Measurements from ENCODE around the gene MRPL55. TPM values are rescaled to one million over a fixed set of nuclear protein-coding genes. Genes with fewer than 3 reads are reported as not detected.

The MRPL55 gene
- total RNA-seq, 1 experiment from 2014 or later, result 57.1 TPM

DNA sequence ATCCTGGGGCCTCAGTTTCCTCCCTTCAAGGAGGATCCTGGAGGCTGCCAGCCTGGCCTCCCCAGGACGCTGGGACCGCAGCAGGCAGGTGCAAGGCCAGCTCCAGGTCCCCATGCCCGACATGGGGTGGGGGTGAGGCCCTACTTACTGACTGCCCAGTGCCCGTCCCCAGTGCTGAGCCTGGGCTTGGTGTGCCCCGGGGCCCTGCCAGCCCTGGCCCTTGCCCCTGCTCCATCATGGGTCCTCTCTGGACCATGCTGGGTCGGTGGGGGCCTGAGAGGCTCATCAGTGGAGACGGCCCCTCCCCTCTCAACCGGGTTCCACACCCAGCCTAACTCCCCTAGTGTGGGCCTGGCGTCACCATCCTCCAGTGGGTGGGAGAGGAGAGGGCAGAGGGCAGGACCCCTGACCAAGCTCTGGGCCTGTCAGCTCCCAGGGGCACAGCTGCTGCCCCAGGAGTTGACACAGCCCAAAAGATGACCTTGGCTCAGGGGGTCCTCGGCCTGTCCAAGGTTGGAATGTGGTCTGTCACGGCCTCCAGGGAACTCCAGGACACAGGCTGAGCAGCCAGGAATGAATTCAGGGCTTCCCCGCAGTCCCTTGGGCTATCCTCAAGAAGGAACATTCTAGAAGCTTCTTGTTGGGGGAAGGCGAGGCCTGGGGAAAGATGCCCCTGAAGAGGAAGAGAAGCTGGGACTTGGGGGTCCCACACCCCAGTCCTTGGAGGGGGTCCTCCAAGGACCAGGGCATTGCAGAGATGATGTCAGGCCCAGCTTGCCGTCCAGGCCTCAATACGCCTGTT lies 44.2 kb downstream of the MRPL55 start:
- Histone ChIP-seq H3K9me2 (ENCODE audit: insufficient read depth) (no peaks in the 10 kb centered on the region), H3K36me3 (ENCODE audit: control insufficient read depth in 1 of 2, insufficient read depth in 2 of 2, low read length in 2 of 2) (no peaks in the 10 kb centered on the region), H3K9me3 (ENCODE audit: control insufficient read depth in 1 of 2, insufficient read depth in 1 of 2, low read depth in 1 of 2, low read length in 2 of 2) (no peaks in the 10 kb centered on the region), H3K79me2 (ENCODE audit: insufficient read depth, low read length) (no peaks in the 10 kb centered on the region), H3K4me1 (ENCODE audit: control insufficient read depth in 1 of 2, insufficient read depth in 2 of 2, low read length in 2 of 2) (peaks cover 0 to 6% of the 10 kb centered on the region in 2 experiments; a peak in 2 of 4 replicates), H3K27ac (ENCODE audit: low read depth, low read length) (no peak overlapping the region), H3K9ac (ENCODE audit: low read length) (no peak overlapping the region), H3K4me2 (ENCODE audit: low read length) (no peak overlapping the region), H2AFZ (ENCODE audit: low read depth, low read length, poor library complexity, severe bottlenecking) (no peak overlapping the region), H4K20me1 (ENCODE audit: insufficient read depth) (no peaks in the 10 kb centered on the region), H3K27me3 (ENCODE audit: insufficient read depth, low read length) (0 out of 2 replicates have a peak, but pooled peaks cover 6% of the 10 kb centered on the region), H3K4me3 (replicated peaks in 1 of 2; ENCODE audit: low read depth in 1 of 2, low read length in 2 of 2) (no peak overlapping the region)
- intact Hi-C loops (cut with micrococcal nuclease), result no loop called here
- ChIA-PET CTCF (no interaction called here), POLR2A (no interaction called here), RAD21 (ENCODE audit: low non-redundant PET in 1 of 2, low total read pairs in 2 of 2, uncharacterized antibody in 2 of 2, unreplicated experiment in 2 of 2) (no interaction called here)
- no peak for ATAC-seq
- DNase-seq (ENCODE audit: low read depth, low spot score), result no peak
- TF ChIP-seq, protein P1, sequence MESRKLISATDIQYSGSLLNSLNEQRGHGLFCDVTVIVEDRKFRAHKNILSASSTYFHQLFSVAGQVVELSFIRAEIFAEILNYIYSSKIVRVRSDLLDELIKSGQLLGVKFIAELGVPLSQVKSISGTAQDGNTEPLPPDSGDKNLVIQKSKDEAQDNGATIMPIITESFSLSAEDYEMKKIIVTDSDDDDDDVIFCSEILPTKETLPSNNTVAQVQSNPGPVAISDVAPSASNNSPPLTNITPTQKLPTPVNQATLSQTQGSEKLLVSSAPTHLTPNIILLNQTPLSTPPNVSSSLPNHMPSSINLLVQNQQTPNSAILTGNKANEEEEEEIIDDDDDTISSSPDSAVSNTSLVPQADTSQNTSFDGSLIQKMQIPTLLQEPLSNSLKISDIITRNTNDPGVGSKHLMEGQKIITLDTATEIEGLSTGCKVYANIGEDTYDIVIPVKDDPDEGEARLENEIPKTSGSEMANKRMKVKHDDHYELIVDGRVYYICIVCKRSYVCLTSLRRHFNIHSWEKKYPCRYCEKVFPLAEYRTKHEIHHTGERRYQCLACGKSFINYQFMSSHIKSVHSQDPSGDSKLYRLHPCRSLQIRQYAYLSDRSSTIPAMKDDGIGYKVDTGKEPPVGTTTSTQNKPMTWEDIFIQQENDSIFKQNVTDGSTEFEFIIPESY (IDR thresholded peaks at IDR 0.05; ENCODE audit: extremely low read depth, insufficient replicate concordance, low read length), result no peak
- TF ChIP-seq SP1 (IDR thresholded peaks at IDR 0.05; ENCODE audit: low read depth) (no peak), POLR2AphosphoS5 (IDR thresholded peaks at IDR 0.05; ENCODE audit: low read depth, low read length) (no peak), SIN3A (IDR thresholded peaks at IDR 0.05; ENCODE audit: low read depth) (no peak), CEBPB (IDR thresholded peaks at IDR 0.05; ENCODE audit: low read depth) (no peak), EGR1 (IDR thresholded peaks at IDR 0.05; ENCODE audit: low read depth) (no peak), EZH2phosphoT487 (IDR thresholded peaks at IDR 0.05; ENCODE audit: borderline replicate concordance) (no peak)
- TF ChIP-seq, protein P2, sequence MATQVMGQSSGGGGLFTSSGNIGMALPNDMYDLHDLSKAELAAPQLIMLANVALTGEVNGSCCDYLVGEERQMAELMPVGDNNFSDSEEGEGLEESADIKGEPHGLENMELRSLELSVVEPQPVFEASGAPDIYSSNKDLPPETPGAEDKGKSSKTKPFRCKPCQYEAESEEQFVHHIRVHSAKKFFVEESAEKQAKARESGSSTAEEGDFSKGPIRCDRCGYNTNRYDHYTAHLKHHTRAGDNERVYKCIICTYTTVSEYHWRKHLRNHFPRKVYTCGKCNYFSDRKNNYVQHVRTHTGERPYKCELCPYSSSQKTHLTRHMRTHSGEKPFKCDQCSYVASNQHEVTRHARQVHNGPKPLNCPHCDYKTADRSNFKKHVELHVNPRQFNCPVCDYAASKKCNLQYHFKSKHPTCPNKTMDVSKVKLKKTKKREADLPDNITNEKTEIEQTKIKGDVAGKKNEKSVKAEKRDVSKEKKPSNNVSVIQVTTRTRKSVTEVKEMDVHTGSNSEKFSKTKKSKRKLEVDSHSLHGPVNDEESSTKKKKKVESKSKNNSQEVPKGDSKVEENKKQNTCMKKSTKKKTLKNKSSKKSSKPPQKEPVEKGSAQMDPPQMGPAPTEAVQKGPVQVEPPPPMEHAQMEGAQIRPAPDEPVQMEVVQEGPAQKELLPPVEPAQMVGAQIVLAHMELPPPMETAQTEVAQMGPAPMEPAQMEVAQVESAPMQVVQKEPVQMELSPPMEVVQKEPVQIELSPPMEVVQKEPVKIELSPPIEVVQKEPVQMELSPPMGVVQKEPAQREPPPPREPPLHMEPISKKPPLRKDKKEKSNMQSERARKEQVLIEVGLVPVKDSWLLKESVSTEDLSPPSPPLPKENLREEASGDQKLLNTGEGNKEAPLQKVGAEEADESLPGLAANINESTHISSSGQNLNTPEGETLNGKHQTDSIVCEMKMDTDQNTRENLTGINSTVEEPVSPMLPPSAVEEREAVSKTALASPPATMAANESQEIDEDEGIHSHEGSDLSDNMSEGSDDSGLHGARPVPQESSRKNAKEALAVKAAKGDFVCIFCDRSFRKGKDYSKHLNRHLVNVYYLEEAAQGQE (IDR thresholded peaks at IDR 0.05; ENCODE audit: low read depth), result no peak
- TF ChIP-seq, protein P3, sequence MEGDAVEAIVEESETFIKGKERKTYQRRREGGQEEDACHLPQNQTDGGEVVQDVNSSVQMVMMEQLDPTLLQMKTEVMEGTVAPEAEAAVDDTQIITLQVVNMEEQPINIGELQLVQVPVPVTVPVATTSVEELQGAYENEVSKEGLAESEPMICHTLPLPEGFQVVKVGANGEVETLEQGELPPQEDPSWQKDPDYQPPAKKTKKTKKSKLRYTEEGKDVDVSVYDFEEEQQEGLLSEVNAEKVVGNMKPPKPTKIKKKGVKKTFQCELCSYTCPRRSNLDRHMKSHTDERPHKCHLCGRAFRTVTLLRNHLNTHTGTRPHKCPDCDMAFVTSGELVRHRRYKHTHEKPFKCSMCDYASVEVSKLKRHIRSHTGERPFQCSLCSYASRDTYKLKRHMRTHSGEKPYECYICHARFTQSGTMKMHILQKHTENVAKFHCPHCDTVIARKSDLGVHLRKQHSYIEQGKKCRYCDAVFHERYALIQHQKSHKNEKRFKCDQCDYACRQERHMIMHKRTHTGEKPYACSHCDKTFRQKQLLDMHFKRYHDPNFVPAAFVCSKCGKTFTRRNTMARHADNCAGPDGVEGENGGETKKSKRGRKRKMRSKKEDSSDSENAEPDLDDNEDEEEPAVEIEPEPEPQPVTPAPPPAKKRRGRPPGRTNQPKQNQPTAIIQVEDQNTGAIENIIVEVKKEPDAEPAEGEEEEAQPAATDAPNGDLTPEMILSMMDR (IDR thresholded peaks at IDR 0.05 in 2 of 3, conservative IDR thresholded peaks at IDR 0.05 in 1 of 3; ENCODE audit: borderline replicate concordance in 1 of 3, insufficient read depth in 1 of 3, low read depth in 2 of 3, low read length in 2 of 3), result no peak
- no TSS peak for BruUV-seq (replicated peaks)

Measured in HCT116 (cell line).